HL-60 (cell line): ENCODE measurements around the gene ESRRB.

Experiments used
- DNase-seq, 2 experiments: peaks; one replicate each; pipeline ENCODE4 v3.0.0-alpha.2; 2010 to 2020; ENCODE audit warnings: low read depth in 1 of 2, low spot score in 1 of 2
- H3K27ac ChIP-seq: fragments of 250-450 bp; sonication (Bioruptor Pico); replicated peaks from 2 replicates; pipeline ENCODE4 v1.5.1; 2020; ENCODE audit warnings: mild to moderate bottlenecking, moderate library complexity
- H3K27me3 ChIP-seq: fragments of 250-450 bp; sonication (Bioruptor Pico); 2 replicates; pipeline ENCODE4 v1.5.1; 2021; ENCODE audit warnings: mild to moderate bottlenecking, moderate library complexity; ENCODE audit not compliant: insufficient read depth, poor library complexity, severe bottlenecking
- H3K4me3 ChIP-seq: replicated peaks from 2 replicates; pipeline ENCODE4 v1.5.1; 2011; ENCODE audit warnings: mild to moderate bottlenecking, control low read depth, low read length; ENCODE audit not compliant: insufficient read depth
- GABPA ChIP-seq: IDR thresholded peaks from 2 replicates; pipeline ENCODE4 v1.6.1; 2012; ENCODE audit warnings: low read depth
- POLR2AphosphoS5 ChIP-seq: IDR thresholded peaks from 2 replicates; pipeline ENCODE4 v1.6.1; 2012; ENCODE audit warnings: low read depth
- SPI1 ChIP-seq: IDR thresholded peaks from 2 replicates; pipeline ENCODE4 v1.6.1; 2012; ENCODE audit warnings: low read depth, mild to moderate bottlenecking, borderline replicate concordance
- TF ChIP-seq, protein P1 (sequence below): IDR thresholded peaks from 2 replicates; pipeline ENCODE4 v1.6.1; 2012; ENCODE audit warnings: low read depth; ENCODE audit not compliant: insufficient replicate concordance
- TF ChIP-seq, protein P2 (sequence below): IDR thresholded peaks from one replicate; pipeline ENCODE4 v1.5.1; 2011; ENCODE audit warnings: low read length, control low read depth, inconsistent platforms; ENCODE audit not compliant: insufficient read depth

Gene ESRRB

DNA sequence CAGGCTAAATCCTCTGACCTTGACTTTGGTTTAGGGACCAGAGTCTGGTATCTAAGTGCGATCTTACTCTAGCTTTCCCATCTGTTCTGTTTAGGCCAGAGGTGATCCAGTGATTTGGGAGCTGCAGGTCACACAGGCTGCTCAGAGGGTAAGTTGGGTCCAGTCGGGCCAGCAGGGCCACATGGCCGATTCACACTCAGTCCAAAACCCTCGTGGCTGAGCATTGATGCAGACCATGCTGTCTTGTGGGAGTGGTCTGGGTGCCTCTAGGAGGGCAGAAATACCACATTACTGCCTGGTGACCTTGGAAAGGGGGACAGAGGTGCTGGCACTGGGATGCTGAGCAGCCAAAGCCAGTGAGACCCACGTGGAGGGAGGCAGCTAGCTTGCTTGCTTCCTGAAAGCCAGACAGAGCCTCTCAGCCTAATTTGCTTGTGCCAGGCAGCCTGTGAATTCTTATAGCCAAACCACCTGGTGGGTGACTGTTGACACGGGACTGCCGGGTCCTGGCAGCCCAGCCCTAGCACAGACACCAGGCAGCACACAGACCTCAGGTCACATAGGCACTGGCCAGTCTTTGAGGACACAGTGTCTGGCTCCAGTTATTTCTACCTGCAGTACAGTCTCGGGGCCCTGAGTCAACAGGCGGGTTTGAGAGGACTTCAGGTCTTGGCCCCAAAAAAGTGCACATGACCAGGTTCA, 31.7 kb downstream of the ESRRB start:
- no peak overlapping the region for H3K27ac ChIP-seq
- no peak overlapping the region for H3K4me3 ChIP-seq
- no peaks in the 10 kb centered on the region for H3K27me3 ChIP-seq
- no peak for TF ChIP-seq SPI1
- TF ChIP-seq GABPA = no peak
- TF ChIP-seq, protein P1, sequence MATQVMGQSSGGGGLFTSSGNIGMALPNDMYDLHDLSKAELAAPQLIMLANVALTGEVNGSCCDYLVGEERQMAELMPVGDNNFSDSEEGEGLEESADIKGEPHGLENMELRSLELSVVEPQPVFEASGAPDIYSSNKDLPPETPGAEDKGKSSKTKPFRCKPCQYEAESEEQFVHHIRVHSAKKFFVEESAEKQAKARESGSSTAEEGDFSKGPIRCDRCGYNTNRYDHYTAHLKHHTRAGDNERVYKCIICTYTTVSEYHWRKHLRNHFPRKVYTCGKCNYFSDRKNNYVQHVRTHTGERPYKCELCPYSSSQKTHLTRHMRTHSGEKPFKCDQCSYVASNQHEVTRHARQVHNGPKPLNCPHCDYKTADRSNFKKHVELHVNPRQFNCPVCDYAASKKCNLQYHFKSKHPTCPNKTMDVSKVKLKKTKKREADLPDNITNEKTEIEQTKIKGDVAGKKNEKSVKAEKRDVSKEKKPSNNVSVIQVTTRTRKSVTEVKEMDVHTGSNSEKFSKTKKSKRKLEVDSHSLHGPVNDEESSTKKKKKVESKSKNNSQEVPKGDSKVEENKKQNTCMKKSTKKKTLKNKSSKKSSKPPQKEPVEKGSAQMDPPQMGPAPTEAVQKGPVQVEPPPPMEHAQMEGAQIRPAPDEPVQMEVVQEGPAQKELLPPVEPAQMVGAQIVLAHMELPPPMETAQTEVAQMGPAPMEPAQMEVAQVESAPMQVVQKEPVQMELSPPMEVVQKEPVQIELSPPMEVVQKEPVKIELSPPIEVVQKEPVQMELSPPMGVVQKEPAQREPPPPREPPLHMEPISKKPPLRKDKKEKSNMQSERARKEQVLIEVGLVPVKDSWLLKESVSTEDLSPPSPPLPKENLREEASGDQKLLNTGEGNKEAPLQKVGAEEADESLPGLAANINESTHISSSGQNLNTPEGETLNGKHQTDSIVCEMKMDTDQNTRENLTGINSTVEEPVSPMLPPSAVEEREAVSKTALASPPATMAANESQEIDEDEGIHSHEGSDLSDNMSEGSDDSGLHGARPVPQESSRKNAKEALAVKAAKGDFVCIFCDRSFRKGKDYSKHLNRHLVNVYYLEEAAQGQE = no peak
- TF ChIP-seq POLR2AphosphoS5 = no peak
- TF ChIP-seq, protein P2, sequence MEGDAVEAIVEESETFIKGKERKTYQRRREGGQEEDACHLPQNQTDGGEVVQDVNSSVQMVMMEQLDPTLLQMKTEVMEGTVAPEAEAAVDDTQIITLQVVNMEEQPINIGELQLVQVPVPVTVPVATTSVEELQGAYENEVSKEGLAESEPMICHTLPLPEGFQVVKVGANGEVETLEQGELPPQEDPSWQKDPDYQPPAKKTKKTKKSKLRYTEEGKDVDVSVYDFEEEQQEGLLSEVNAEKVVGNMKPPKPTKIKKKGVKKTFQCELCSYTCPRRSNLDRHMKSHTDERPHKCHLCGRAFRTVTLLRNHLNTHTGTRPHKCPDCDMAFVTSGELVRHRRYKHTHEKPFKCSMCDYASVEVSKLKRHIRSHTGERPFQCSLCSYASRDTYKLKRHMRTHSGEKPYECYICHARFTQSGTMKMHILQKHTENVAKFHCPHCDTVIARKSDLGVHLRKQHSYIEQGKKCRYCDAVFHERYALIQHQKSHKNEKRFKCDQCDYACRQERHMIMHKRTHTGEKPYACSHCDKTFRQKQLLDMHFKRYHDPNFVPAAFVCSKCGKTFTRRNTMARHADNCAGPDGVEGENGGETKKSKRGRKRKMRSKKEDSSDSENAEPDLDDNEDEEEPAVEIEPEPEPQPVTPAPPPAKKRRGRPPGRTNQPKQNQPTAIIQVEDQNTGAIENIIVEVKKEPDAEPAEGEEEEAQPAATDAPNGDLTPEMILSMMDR = no peak
- no peak for DNase-seq

DNA sequence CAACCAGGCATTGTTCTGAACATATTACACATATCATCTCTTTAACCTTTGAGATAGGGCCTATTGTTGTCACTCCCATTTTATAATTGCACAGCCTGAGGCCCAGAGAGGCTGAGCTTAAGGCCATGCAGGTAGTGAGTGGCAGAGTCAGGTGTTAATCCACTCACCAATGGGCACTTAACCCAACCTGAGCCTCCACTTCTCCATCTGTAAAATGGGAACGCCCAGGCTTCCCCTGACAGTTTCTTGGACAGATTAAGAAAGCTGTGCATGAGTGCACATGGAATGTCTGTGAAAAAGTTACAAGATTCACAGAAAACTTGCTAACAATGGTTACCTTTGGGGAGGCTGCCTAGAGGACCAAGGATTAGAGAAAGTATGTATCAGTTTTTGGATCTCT, 32.9 kb downstream of the ESRRB start:
- TF ChIP-seq, protein P1 = no peak
- no peak for DNase-seq
- H3K4me3 ChIP-seq = no peak overlapping the region

DNA sequence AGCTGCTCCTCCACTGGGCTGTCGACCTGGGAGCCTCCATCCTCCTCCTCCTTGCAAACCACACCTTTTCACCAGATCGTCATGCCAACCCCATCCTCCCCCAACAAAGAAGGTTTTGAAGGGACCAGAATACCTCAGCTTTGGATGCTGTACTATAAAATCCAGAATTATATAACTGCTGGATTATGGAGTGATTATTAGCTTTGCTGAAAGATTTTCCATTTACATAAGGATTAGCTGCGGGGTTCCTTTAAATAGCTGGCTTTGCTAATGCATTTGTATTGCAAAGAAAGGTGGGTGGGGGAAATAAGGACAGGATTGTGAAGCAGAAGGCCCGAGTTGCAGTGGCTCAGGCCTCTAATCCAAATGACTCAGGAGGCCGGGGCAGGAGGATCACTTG, 36.6 kb downstream of the ESRRB start:
- Histone ChIP-seq H3K27ac (no peak overlapping the region), H3K4me3 (no peak overlapping the region), H3K27me3 (no peaks in the 10 kb centered on the region)
- DNase-seq = no peak
- TF ChIP-seq, protein P2 = no peak
- TF ChIP-seq POLR2AphosphoS5 = no peak
- no peak for TF ChIP-seq GABPA
- no peak for TF ChIP-seq SPI1

More for the DNA sequence above, 32.9 kb downstream of the ESRRB start:
- H3K27me3 ChIP-seq = no peaks in the 10 kb centered on the region
- H3K27ac ChIP-seq = no peak overlapping the region

DNA sequence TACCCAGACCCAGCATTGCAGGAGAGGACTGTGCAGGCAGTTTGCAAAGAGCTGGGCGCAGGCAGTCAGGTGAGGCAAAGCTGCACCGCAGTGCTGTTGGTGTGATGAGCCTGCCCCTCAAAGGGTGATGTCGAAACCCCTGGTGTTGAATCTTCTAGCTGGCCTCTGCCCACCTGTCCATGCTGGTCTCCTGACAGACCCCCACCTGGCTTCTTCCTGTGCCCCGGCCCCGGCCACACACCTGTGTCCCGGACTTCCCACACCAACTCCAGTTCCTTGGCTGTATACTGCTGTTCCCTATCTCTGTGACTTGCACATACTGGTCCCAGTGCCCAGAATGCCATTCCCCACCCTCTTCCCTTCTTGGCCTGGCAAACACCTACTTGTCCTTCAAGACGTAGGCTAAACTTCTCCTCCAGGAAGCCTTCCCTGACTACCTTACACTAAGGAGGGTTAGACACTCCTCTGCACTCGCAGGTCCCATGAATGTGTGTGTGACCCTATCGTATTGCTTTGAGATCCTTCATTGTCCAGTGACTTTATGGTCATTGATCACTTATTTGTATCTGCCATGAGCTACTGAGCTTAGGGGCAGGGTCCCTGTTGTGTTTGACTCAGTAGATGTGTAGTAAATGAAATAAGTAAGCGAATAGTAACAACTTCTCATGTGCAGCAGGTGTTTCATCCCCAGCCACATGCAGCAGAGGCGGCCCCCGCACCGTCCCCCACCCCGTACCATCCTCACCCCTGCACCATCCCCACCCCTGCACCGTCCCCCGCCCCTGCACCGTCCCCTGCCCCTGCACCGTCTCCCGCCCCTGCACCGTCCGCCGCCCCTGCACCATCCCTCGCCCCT, 37.4 kb downstream of the ESRRB start:
- TF ChIP-seq, protein P1 = no peak
- no peak for TF ChIP-seq POLR2AphosphoS5
- TF ChIP-seq, protein P2 = no peak
- TF ChIP-seq GABPA = no peak
- TF ChIP-seq SPI1 = no peak
- DNase-seq = no peak
- Histone ChIP-seq H3K27ac (no peak overlapping the region), H3K4me3 (no peak overlapping the region), H3K27me3 (no peaks in the 10 kb centered on the region)
